ENCODE data around the gene TAX1BP3.

DNA sequence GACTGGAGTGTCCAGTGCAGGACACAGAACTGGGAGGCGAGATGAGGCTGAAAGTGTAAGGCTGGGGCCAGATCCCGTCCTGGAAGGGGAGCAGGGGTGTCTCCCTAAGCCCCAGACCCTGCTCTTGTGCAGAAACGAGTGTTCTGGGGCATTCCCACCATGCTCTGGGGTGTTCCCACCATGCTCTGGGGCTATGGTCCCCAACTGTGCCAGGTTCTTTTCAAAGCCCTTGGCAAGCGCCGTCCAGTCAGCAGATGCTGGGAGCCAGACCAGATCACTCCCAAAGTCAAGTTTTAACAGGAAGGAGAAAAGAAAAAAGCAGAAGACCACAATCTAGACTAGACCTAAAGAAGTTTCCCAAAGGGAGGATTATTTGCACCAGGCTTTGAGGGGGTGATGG, 2.5 kb downstream of the TAX1BP3 start:
- TF ChIP-seq POLR2AphosphoS5 (IDR thresholded peaks at IDR 0.05; ENCODE audit: low read depth, low read length) (no peak), POLR2A (IDR thresholded peaks at IDR 0.05; ENCODE audit: low read depth, low read length) (no peak), TAF1 (IDR thresholded peaks at IDR 0.05; ENCODE audit: low read depth, low read length) (no peak), PAX5 (IDR thresholded peaks at IDR 0.05; ENCODE audit: insufficient read depth, low read length, severe bottlenecking) (no peak), POU2F2 (IDR thresholded peaks at IDR 0.05; ENCODE audit: low read depth, low read length) (no peak), SPI1 (IDR thresholded peaks at IDR 0.05; ENCODE audit: low read depth, low read length) (no peak)

All from GM12891 (cell line).